GM21619 (cell line): ENCODE measurements around the gene NMU.
"Not testable (repeated sequence)": the region's sequence is repeated elsewhere in the genome, so short reads cannot be mapped to it uniquely, and the experiment has no call there.

Experiments used
- ATAC-seq: cut with Tn5 transposase; IDR thresholded peaks from one replicate; pipeline ENCODE4 v1.9.1; 2021; ENCODE audit not compliant: unreplicated experiment

The NMU gene

DNA sequence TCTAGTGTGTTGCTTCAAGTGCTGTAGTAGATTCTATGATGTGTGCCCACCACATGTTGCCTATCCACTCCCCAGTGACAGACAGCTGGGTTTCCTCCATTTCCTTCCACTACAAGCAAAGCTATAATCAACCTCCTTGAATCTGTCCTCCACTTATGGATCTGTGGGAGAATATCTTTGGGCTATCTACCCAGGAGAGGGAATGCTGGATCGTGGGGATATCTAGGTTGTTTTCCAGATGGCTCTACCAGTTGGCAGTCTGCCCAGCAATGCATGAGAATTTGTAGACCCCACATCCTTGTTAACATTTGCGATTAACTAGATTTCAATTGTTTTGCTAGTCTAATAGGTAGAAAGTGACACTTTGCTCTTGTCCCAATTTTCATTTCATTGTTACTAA is 10.3 kb downstream of the NMU start:
- no peak for ATAC-seq

GRCh38 chr4:55624063-55624462 is 12.0 kb downstream of the NMU start:
- not testable (repeated sequence) for ATAC-seq

DNA sequence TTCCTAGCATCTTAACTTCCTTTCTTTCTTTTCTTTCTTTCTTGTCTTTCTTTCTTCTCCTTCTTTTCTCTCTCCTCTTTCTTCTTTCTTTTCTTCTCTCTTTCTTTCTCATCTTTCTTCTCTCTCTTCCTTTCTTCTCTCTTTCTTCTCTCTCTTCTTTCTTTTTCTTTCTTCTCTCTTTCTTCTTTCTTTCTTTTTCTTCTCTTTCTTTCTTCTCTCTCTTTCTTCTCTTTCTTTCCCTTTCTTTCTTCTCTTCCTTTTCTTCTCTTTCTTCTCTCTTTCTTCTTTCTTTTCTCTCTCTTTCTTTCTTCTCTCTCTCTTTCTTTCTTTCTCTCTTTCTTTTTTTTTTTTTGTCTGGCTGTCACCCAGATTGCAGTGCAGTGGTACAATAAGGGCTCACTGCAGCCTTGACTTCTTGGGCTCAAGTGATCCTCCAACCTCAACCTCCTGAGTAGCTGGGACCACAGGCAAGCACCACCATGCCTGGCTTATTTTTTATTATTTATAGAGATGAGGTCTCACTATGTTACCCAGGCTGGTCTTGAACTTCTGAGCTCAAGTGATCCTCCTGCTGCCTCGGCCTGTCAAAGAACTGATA is 17.5 kb downstream of the NMU start:
- no peak for ATAC-seq

DNA sequence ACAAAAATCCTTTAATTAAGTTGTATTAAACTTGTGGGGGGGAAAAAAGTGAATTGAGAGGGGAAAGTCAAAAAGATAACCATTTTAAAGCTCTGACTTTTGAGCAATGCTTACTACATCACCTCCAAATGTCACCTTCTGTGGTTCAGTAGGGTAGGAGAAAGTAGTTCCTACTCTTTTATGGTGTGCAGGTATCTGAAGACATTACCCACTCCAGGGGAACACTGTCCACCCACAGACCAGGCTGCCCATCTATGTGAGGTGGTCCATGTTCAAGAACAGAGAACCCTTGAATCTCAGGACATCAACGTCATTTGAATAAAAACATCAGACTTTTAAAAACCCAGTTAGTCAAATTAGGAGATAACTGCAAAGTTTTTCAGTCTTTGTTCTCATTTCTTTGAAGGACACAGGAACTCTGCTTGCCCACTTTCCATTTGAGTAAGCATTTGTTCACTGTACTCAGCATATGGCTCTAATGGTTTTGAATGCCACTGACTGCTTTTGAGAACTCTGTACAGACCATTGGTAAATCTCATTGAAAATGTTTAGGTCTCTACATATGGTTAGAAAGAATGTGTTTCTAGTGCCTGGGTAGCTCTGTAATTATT is 18.4 kb downstream of the NMU start:
- peak; percentile 98 for ATAC-seq

- ATAC-seq: no peak
Observed at GRCh38 chr4:55615008-55615407, 21.1 kb downstream of the NMU start.

GRCh38 chr4:55613621-55614020 is 22.5 kb downstream of the NMU start:
- no peak for ATAC-seq

DNA sequence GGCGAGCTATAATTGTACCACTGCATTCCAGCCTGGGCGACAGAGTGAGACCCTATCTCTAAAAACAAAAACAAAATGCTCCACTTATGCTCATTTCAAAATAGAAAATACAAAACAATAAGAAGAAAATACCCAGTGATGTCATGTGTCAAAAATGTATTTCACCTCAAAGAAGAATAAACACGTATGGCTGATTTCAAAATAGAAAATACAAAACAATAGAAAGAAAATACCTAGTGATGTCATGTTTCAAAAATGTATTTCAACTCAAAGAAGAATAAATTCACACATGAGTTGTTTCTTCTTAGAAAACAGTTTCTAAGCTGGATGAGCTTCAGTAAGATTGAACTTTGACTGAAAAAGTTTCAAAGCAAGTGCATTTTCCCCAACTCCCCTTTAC is 23.8 kb downstream of the NMU start:
- no peak for ATAC-seq

DNA sequence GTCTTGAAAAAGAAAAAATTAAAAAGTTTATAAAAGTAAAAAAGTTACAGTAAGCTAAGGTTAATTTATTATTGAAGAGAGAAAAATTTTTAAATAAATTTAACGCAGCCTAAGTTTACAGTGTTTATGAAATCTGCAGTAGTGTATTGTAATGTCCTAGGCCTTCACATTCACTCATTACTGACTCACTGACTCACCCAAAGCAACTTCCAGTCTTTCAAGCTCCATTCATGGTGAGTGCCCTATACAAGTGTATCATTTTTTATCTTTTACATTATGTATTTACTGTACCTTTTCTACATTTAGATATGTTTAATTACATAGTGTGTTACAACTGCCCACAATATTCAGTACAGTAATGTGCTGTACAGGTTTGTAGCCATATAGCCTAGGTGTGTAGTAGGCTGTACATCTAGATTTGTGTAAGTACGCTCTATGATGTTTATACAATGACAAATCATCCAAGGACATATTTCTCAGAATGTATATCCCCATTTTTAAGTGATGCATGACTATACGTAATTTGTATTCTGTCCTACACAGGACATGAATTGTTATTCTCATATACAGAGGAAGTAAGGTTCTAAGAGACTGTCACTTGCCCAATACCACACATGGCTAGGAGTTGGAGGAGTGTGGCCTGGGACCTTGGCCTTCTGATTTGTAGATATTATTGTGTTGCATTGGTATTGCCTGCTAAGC is 24.6 kb downstream of the NMU start:
- no peak for ATAC-seq

GRCh38 chr4:55610381-55610780 is 25.7 kb downstream of the NMU start:
- no peak for ATAC-seq

DNA sequence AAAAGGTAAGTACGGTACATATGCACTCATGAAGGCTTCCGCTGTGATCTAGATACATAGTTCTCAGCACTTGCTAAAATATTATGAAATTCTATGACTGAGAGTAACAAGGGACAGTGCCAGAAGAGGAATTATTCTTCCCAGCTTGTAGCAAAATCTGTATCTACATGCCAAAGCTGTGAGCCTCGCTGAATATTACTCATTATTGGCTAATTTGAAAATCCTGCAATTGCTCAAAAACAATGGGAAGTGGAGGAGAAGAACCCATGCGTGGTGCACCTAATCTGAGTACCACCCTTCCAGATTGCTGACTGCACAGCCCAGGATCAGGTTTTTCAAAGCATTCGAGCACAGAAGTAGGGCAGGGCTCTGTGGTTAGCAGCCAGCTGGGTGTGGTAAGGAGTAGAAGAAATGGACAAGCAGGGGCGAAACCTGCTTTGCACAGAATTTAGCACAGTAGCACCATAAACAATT is 26.7 kb downstream of the NMU start:
- ATAC-seq: no peak

GRCh38 chr4:55608591-55608990 is 27.5 kb downstream of the NMU start:
- ATAC-seq: no peak

- no peak for ATAC-seq
Observed at GRCh38 chr4:55604996-55605395, 31.1 kb downstream of the NMU start.

GRCh38 chr4:55600640-55601039 is 35.5 kb downstream of the NMU start:
- ATAC-seq: no peak

DNA sequence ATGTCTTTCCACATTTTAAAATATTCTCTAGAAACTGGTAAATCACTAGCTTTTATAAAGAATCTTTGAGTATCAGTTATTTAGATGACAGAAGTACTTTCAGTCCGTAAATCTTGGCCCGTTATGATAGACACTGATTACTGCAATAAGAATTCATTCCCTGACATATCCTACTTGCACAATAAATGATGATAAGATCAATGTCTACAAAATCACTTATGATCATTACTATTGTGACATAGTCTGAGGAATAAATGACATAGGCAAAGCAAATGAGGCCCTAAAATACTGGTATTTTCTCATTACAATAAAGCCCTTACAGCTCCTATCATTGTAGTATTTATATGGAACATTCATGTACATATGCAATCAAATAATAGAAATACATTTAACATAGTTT is 37.5 kb downstream of the NMU start:
- ATAC-seq: no peak

- no peak for ATAC-seq
Observed at GRCh38 chr4:55592014-55592413, 44.1 kb downstream of the NMU start, which contains the start of gene PDCL2. Gene PDCL2, minus strand, starts transcription at chr4:55592245. Its CDS starts 136 bp downstream, at chr4:55592109.

- no peak for ATAC-seq
Observed at GRCh38 chr4:55588160-55588559, 47.9 kb downstream of the NMU start.

- not testable (repeated sequence) for ATAC-seq
Observed at GRCh38 chr4:55582773-55583172, 53.3 kb downstream of the NMU start.

GRCh38 chr4:55578341-55579010 is 57.6 kb downstream of the NMU start:
- ATAC-seq: no peak

- ATAC-seq: no peak
Observed at GRCh38 chr4:55575513-55575912, 60.6 kb downstream of the NMU start.

DNA sequence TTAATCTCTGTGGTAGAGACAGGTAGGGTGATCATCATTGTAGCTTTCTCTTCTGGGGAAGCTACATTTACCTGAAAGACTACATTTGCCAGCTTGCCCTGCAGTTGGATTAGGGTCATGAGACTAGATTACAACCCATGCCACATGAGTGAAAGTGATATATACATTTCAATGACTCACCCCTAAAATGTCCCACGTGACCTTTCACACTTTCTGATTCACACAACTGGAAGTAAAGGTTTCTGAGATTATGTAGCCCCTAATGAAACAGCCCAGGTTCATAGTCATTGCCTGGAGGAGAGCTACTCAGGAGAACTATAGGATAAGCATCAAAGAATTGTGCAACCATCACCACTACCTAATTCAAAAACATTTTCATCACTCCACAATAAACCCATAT is 61.8 kb downstream of the NMU start:
- ATAC-seq: no peak

- ATAC-seq: no peak
Observed at GRCh38 chr4:55571806-55572205, 64.3 kb downstream of the NMU start.
